Fibroblast of skin of back (primary cell): ENCODE results near the gene COMMD3.
"Not testable (repeated sequence)": the region's sequence is repeated elsewhere in the genome, so short reads cannot be mapped to it uniquely, and the experiment has no call there.

ENCODE experiments used
- DNase-seq: peaks from one replicate; pipeline ENCODE4 v3.0.0-alpha.2; 2013

Gene COMMD3

DNA sequence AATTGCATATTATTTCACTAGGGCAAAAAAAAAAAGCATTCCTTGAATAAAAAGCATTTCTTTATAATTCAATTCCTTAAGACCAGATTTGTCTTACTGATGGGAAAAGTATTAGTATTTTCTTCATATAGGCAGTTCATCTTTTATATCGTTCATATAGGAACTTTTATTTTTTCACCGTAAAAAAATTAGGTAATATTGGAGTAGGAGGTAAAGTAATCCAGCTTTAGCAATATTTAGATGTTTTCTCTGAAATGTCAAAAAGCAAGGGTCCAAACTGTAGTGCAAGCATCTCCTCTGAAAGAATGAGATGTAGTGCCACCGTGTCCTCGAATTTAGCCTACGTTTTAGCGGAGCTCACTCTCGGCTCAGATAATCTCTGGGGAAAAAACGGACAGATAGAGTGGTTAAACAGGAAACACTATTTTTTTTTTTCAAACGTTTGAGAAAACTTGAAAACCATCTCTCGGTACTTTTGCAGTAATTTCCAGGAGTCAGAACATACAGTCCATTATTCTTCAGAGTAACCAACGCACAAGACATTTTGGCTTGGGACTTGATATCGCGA lies 23.7 kb downstream of the COMMD3 start:
- DNase-seq = no peak

GRCh38 chr10:22340329-22341189 lies 24.4 kb downstream of the COMMD3 start:
- peak; percentile 79 for DNase-seq

- DNase-seq = no peak
Measured at GRCh38 chr10:22341190-22341925, 25.2 kb downstream of the COMMD3 start.

GRCh38 chr10:22341926-22342196 lies 25.7 kb downstream of the COMMD3 start:
- DNase-seq = no peak

- DNase-seq = no peak
Measured at GRCh38 chr10:22342421-22342820, 26.2 kb downstream of the COMMD3 start.

GRCh38 chr10:22343731-22344130 lies 27.5 kb downstream of the COMMD3 start:
- no peak for DNase-seq

DNA sequence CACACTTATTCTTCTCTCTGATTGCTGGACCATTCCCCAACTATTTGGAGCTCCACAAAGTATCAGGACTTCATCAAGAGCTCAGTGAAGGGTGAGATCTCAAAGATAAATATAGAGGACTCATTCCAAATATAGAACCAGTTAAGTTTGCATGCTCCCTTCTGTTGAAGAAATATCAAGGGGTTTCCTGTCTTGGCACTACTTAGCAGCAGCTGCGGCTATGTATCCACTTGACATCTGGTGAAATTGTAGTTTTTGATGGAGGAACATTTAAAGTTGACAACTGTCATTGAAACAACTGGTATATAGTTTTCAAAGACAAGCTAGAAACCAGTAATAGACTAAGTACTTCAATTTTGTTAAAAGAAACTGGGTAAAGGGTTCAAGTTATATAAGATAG lies 28.1 kb downstream of the COMMD3 start:
- no peak for DNase-seq

DNA sequence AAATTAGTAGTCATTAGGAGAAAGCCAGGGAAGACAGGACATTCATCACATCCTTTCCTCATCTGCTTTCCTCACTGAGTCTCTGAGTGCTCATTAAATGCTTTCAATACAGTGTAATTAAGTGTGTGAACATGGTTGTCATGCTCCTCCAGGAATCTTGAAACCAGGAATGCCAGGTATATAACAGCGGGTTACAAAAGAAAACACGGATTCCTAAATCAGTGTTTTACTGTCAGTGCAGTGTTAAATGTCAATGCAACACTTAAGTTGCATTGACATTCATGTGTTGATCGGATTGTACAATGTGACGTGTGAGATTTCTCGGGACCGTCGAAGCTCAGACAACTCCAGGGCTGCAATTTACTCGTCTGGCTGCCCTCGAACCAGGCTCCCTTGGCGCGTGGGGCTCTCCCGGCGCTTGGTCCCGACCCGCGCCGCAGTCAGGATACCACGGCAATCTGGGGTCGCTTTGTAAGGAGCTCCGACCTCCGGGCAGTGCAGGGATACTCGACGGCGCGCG lies 28.7 kb downstream of the COMMD3 start:
- DNase-seq = no peak

DNA sequence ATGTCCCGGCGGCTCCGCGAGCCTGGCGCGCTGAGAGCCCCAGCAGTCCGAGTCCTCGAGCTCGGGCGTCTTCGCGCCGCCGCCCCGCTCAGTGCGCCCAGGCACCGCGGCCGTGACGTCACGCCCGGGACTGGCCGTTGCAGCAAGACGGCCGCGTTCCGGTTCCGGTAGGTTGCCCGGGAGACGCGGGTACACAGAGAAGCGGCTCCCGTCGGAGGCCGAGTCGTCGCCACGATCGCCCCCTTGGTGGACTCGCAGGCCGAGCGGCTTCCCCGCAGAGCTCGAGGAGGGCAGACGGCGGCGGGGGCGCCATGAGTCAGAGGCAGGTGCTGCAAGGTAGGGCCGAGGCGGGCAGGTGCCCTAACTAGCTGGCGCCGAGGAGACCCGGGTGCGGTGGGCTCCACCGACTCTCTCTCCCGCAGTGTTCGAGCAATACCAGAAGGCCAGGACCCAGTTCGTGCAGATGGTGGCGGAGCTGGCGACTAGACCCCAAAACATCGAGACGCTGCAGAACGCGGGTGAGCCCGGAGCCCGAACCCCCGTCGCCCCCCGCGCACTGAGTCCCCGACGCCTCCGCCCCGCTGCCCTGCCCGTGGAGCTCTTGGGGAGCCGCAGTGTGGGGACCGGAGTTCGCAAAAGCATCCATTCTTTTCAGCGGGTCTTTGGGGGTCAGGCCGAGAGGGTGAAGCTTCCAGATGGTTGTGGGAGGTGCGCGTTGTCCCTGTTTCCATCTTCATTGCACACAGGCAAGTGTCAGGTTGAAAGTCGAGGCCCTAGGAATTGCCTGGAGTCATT lies 29.3 kb downstream of the COMMD3 start, which contains the start of gene SPAG6:
SPAG6 (plus strand) TSS at position 196 of the 795 bp plus-strand sequence; CDS start at position 312, 116 bp downstream.
- DNase-seq = peak; percentile 36

- DNase-seq = no peak
Measured at GRCh38 chr10:22346096-22346661, 30.0 kb downstream of the COMMD3 start.

DNA sequence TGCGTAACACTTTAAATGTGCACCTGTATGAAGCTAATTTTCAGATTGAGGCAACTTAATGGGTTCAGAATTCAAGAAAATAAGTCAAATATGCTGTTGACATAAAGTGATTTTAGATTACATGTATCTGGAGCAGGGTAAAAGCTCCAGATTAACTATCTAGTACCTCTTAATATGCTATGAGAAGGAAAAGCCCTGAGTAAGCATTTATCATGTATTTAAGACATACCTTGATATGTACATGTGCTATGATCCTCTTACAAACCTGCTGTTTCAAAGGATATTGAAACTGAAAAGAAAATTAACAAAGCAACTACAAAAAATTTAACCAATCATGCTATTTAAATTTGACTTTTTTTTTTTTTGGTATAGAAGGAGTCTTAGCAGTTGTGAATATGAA lies 33.6 kb downstream of the COMMD3 start:
- DNase-seq = no peak

GRCh38 chr10:22351131-22351703 lies 35.0 kb downstream of the COMMD3 start:
- no peak for DNase-seq

DNA sequence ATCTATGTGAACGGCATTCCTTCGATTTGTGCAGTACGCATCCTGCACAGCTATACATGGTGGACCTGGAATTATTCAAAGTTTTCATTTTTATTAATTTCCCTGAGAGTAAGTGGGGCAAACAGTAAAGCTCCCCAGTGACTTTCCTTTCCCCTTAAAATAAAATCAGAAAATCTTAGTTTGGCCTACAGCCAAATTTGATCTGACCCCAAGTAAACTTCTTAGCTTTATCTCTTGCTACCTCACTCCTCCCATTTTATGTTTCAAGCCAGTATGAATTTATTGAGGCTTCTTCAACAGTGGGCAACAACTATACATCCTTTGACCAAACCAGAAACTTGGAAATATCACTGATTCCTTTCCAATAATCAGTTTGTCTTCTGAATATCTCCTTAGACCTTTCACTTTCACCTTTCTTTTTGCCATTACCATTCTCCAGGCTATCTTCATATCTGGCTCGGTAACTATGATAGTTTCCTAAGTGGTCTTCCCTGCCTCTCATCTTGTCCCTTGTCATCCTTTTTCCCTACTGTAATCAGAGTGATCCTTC lies 40.2 kb downstream of the COMMD3 start:
- no peak for DNase-seq

- not testable (repeated sequence) for DNase-seq
Measured at GRCh38 chr10:22357770-22358169, 41.6 kb downstream of the COMMD3 start.

- DNase-seq = no peak
Measured at GRCh38 chr10:22363305-22363704, 47.1 kb downstream of the COMMD3 start.

DNA sequence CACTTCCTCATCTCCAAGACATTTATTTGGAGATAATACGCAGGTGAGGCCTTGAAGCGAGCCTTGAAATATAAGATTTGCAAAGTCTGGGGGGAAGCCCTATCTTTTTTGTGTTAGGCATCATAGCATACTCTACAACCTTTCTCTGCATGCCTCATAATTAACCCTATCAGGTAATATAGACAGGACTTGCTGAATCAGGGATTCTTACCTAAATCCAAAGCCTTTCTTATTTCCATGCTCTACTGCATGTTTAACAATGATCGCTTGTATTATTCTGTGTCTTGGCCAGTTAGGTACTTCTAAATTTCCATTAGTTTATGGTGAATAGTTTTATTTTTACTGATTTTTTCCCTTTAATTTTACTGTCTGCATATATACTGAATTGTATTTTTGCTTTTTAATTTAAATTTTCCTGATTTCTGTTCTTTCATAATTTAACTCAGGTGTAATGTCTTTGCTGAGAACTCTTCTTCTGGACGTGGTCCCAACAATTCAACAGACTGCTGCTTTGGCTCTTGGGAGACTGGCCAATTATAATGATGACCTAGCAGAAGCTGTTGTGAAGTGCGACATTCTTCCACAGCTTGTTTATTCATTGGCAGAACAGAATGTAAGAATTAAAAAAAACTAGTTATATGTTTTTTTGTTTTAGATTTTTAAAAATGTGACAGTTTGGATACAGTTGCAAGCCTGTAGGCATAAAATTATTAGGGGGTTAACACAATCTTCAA lies 48.4 kb downstream of the COMMD3 start:
- DNase-seq = no peak

- no peak for DNase-seq
Measured at GRCh38 chr10:22365233-22365632, 49.0 kb downstream of the COMMD3 start.

DNA sequence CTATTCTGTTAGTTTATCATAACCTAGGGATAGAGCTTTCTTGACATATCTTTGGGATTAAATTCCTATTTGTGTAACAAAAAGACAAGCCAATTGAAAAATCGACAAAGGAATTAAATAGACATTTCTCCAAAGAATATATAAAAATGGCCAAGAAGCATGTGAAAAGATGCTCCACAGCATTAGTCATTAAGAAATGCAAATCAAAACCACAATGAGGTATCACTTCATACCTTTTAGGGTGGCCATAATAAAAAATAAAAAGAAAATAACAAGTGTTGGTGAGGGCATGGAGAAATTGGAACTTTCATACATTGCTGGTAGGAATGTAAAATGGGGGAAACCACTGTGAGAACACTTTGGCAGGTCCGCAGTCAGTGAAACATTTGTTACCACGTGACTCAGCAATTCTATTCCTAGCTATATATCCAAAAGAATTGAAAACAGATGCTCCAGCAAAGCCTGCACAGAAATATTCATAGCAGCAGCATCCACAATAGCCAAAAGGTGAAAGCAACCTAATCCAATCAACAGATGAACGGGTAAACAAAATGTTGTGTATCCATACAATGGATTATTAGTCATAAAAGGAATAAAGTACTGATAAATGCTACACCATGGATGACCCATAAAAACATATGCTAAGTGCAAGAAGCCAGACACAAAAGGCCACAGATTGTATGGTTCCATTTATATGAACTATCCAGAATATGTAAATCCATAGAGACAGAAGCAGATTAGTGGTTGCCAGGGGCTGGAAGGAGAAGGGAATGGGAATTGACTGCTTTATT lies 49.7 kb downstream of the COMMD3 start:
- DNase-seq = peak; percentile 23

- no peak for DNase-seq
Measured at GRCh38 chr10:22366435-22366703, 50.2 kb downstream of the COMMD3 start.

- no peak for DNase-seq
Measured at GRCh38 chr10:22366771-22367170, 50.6 kb downstream of the COMMD3 start.
